H9 (cell line): ENCODE measurements around the gene AMTN. TPM values are rescaled to one million over a fixed set of nuclear protein-coding genes. Genes with fewer than 3 reads are reported as not detected.

ENCODE experiments used
- DNase-seq: peaks from one replicate; pipeline ENCODE4 v3.0.0-alpha.2; 2017
- H2AFZ ChIP-seq: one replicate; pipeline ENCODE4 v1.6.1; 2013; ENCODE audit warnings: mild to moderate bottlenecking, low read length, control low read depth, moderate library complexity
- H2AK5ac ChIP-seq: 2 replicates; pipeline ENCODE4 v1.6.1; 2013; ENCODE audit warnings: low read length, control low read depth, mixed read lengths; ENCODE audit not compliant: insufficient read length
- H2BK120ac ChIP-seq: one replicate; pipeline ENCODE4 v1.6.1; 2013; ENCODE audit warnings: low read depth, mild to moderate bottlenecking, low read length, control low read depth, inconsistent platforms; ENCODE audit not compliant: poor library complexity, severe bottlenecking
- H2BK12ac ChIP-seq: 2 replicates; pipeline ENCODE4 v1.6.1; 2013; ENCODE audit warnings: low read length, control low read depth, mixed read lengths, low read depth; ENCODE audit not compliant: insufficient read length
- H2BK15ac ChIP-seq: 2 replicates; pipeline ENCODE4 v1.6.1; 2013; ENCODE audit warnings: low read depth, low read length, control low read depth
- H2BK20ac ChIP-seq: one replicate; pipeline ENCODE4 v1.6.1; 2013; ENCODE audit warnings: low read depth, mild to moderate bottlenecking, low read length, control low read depth, inconsistent platforms; ENCODE audit not compliant: poor library complexity, severe bottlenecking
- H2BK5ac ChIP-seq: 2 replicates; pipeline ENCODE4 v1.6.1; 2013; ENCODE audit warnings: low read length, control low read depth, mixed read lengths; ENCODE audit not compliant: insufficient read length
- H3K14ac ChIP-seq: 2 replicates; pipeline ENCODE4 v1.6.1; 2013; ENCODE audit warnings: low read length, control low read depth; ENCODE audit not compliant: insufficient read depth
- H3K18ac ChIP-seq: 2 replicates; pipeline ENCODE4 v1.6.1; 2013; ENCODE audit warnings: low read depth, mild to moderate bottlenecking, mixed read lengths, low read length, control low read depth; ENCODE audit not compliant: insufficient read length
- H3K23ac ChIP-seq: 2 replicates; pipeline ENCODE4 v1.6.1; 2013; ENCODE audit warnings: low read length, control low read depth, mixed read lengths, low read depth; ENCODE audit not compliant: insufficient read length
- H3K23me2 ChIP-seq: 2 replicates; pipeline ENCODE4 v1.6.1; 2013; ENCODE audit warnings: low read depth, mild to moderate bottlenecking, mixed read lengths, low read length, control low read depth; ENCODE audit not compliant: insufficient read length, poor library complexity, severe bottlenecking
- H3K27ac ChIP-seq: 2 replicates; pipeline ENCODE4 v1.5.1; 2013; ENCODE audit warnings: low read length, control low read depth, mixed read lengths, low read depth; ENCODE audit not compliant: insufficient read length
- H3K27me3 ChIP-seq: 2 replicates; pipeline ENCODE4 v1.6.1; 2013; ENCODE audit warnings: low read length, control low read depth, inconsistent platforms; ENCODE audit not compliant: insufficient read depth
- H3K4ac ChIP-seq: 2 replicates; pipeline ENCODE4 v1.6.1; 2013; ENCODE audit warnings: low read depth, mild to moderate bottlenecking, control low read depth, inconsistent platforms, low read length, moderate library complexity
- H3K4me1 ChIP-seq: 2 replicates; pipeline ENCODE4 v1.6.1; 2013; ENCODE audit warnings: low read length, control low read depth, inconsistent platforms; ENCODE audit not compliant: insufficient read depth
- H3K4me2 ChIP-seq: 2 replicates; pipeline ENCODE4 v1.6.1; 2013; ENCODE audit warnings: low read length, control low read depth, mixed read lengths; ENCODE audit not compliant: insufficient read length, insufficient read depth
- H3K56ac ChIP-seq: 2 replicates; pipeline ENCODE4 v1.6.1; 2013; ENCODE audit warnings: low read depth, mild to moderate bottlenecking, mixed read lengths, low read length, control low read depth; ENCODE audit not compliant: insufficient read length
- H3K79me1 ChIP-seq: 2 replicates; pipeline ENCODE4 v1.6.1; 2013; ENCODE audit warnings: low read depth, mild to moderate bottlenecking, moderate library complexity, low read length, control low read depth, inconsistent platforms; ENCODE audit not compliant: insufficient read depth, poor library complexity, severe bottlenecking
- H3K79me2 ChIP-seq: 2 replicates; pipeline ENCODE4 v1.6.1; 2013; ENCODE audit warnings: low read length, control low read depth, inconsistent platforms; ENCODE audit not compliant: insufficient read depth
- H3K9ac ChIP-seq: 2 replicates; pipeline ENCODE4 v1.6.1; 2013; ENCODE audit warnings: low read length, control low read depth, mixed read lengths; ENCODE audit not compliant: insufficient read length; ENCODE audit errors: extremely low read depth
- H3K9me3 ChIP-seq: one replicate; pipeline ENCODE4 v1.6.1; 2013; ENCODE audit warnings: low read depth, low read length, inconsistent platforms; ENCODE audit not compliant: control insufficient read depth
- H3T11ph ChIP-seq: one replicate; pipeline ENCODE4 v1.6.1; 2013; ENCODE audit warnings: mild to moderate bottlenecking, low read length, control low read depth, inconsistent platforms
- H4K20me1 ChIP-seq: one replicate; pipeline ENCODE4 v1.6.1; 2013; ENCODE audit not compliant: control insufficient read depth, insufficient read length, insufficient read depth
- H4K5ac ChIP-seq: 2 replicates; pipeline ENCODE4 v1.6.1; 2013; ENCODE audit warnings: low read depth, mild to moderate bottlenecking, mixed read lengths, low read length, control low read depth; ENCODE audit not compliant: insufficient read length
- H4K8ac ChIP-seq: replicated peaks from 2 replicates; pipeline ENCODE4 v1.6.1; 2013; ENCODE audit warnings: low read length, control low read depth, mixed read lengths, low read depth; ENCODE audit not compliant: insufficient read length
- H4K91ac ChIP-seq: 2 replicates; pipeline ENCODE4 v1.6.1; 2013; ENCODE audit warnings: low read depth, mild to moderate bottlenecking, moderate library complexity, mixed read lengths, low read length, control low read depth; ENCODE audit not compliant: insufficient read length
- H3K27ac Mint-ChIP-seq, 3 experiments: 2 replicates in 2 of 3; 3 replicates in 1 of 3; pipeline ENCODE4 v1.8.0; 2020 to 2021; ENCODE audit warnings: mixed read lengths in 3 of 3, mild to moderate bottlenecking in 1 of 3, moderate library complexity in 1 of 3
- H3K27me3 Mint-ChIP-seq: 2 replicates; pipeline ENCODE4 v1.8.0; 2021; ENCODE audit warnings: low read depth, mild to moderate bottlenecking, moderate library complexity, mixed read lengths
- H3K36me3 Mint-ChIP-seq, 3 experiments: 2 replicates in 2 of 3; 3 replicates in 1 of 3; pipeline ENCODE4 v1.8.0; 2020 to 2021; ENCODE audit warnings: low read depth in 3 of 3, mixed read lengths in 3 of 3; ENCODE audit not compliant: insufficient read depth in 1 of 3
- H3K4me1 Mint-ChIP-seq, 2 experiments: 2 replicates each; pipeline ENCODE4 v1.8.0; 2020; ENCODE audit warnings: mixed read lengths in 2 of 2
- H3K4me3 Mint-ChIP-seq, 2 experiments: 2 replicates in 1 of 2; 3 replicates in 1 of 2; pipeline ENCODE4 v1.8.0; 2020 to 2021; ENCODE audit warnings: mild to moderate bottlenecking in 2 of 2, mixed read lengths in 2 of 2, moderate library complexity in 1 of 2
- H3K9me3 Mint-ChIP-seq, 2 experiments: 2 replicates in 1 of 2; 3 replicates in 1 of 2; pipeline ENCODE4 v1.8.0; 2020; ENCODE audit warnings: mild to moderate bottlenecking in 2 of 2, mixed read lengths in 2 of 2, moderate library complexity in 1 of 2
- CTCF ChIP-seq: fragments of 200-600 bp; sonication (generic); conservative IDR thresholded peaks from 3 replicates; pipeline ENCODE4 v1.8.0; 2021; ENCODE audit warnings: antibody characterized with exemption, mild to moderate bottlenecking
- WGBS: extraction: QIAGEN DNeasy Blood & Tissue Kit; methylation state at CpG from one replicate; pipeline ENCODE4 v1.1.7; 2013; ENCODE audit warnings: missing lambda C conversion rate, low lambda C conversion rate, mixed read lengths; ENCODE audit not compliant: insufficient read length; ENCODE audit errors: extremely low coverage; 5-methylcytosine and 5-hydroxymethylcytosine counted together
- total RNA-seq: library from RNA; stranded (reverse); gene quantifications from 2 replicates; pipeline ENCODE4 v1.2.1, GENCODE V29; 2021

Gene AMTN
- total RNA-seq, 1 experiment from 2014 or later: not detected

GRCh38 chr4:70556856-70557255 lies 38.5 kb downstream of the AMTN start:
- no peak overlapping the region for H3K56ac ChIP-seq
- TF ChIP-seq CTCF: no peak
- no peak overlapping the region for H3K4me2 ChIP-seq
- Mint-ChIP-seq H3K9me3 (peaks cover 0 to 2% of the 10 kb centered on the region in 2 experiments; a peak in 1 of 5 replicates), H3K4me1 (no peaks in the 10 kb centered on the region), H3K27ac (no peak overlapping the region), H3K36me3 (no peaks in the 10 kb centered on the region), H3K27me3 (no peaks in the 10 kb centered on the region; the same call in 1 of the 2 replicates), H3K4me3 (no peak overlapping the region)
- H3K18ac ChIP-seq: no peak overlapping the region
- no peak for DNase-seq
- no peak overlapping the region for H2BK5ac ChIP-seq
- no peak overlapping the region for H2AK5ac ChIP-seq
- H3K4me1 ChIP-seq: no peaks in the 10 kb centered on the region
- no peaks in the 10 kb centered on the region for H3K27me3 ChIP-seq
- H2AFZ ChIP-seq: no peak overlapping the region
- H3K79me2 ChIP-seq: no peaks in the 10 kb centered on the region
- H3K23me2 ChIP-seq: no peaks in the 10 kb centered on the region
- no peaks in the 10 kb centered on the region for H3K9me3 ChIP-seq
- no peak overlapping the region for H3T11ph ChIP-seq
- H3K79me1 ChIP-seq: no peaks in the 10 kb centered on the region
- H3K23ac ChIP-seq: no peak overlapping the region
- H4K91ac ChIP-seq: no peak overlapping the region
- H3K14ac ChIP-seq: no peak overlapping the region
- no peak overlapping the region for H2BK15ac ChIP-seq
- H3K9ac ChIP-seq: no peak overlapping the region
- H4K8ac ChIP-seq: no peak overlapping the region
- H2BK12ac ChIP-seq: no peak overlapping the region
- H4K5ac ChIP-seq: no peak overlapping the region
- H3K27ac ChIP-seq: no peak overlapping the region
- no peak overlapping the region for H2BK20ac ChIP-seq
- no peak overlapping the region for H3K4ac ChIP-seq
- no peak overlapping the region for H2BK120ac ChIP-seq
- no peaks in the 10 kb centered on the region for H4K20me1 ChIP-seq
- no CpG with 5 or more reads among the region's 1 CpG for WGBS
